ENCODE results near the gene EZR. TPM values are rescaled to one million over a fixed set of nuclear protein-coding genes. Genes with fewer than 3 reads are reported as not detected.
A peak's percentile ranks its signal among the peaks of the same experiment; 100 is the strongest.

EZR gene
- total and polyA plus RNA-seq, 9 of the 15 experiments (the other 6 are each of a cell fraction or from before 2014, with no cell fraction given): 36.5 to 162 (median 104) TPM

DNA sequence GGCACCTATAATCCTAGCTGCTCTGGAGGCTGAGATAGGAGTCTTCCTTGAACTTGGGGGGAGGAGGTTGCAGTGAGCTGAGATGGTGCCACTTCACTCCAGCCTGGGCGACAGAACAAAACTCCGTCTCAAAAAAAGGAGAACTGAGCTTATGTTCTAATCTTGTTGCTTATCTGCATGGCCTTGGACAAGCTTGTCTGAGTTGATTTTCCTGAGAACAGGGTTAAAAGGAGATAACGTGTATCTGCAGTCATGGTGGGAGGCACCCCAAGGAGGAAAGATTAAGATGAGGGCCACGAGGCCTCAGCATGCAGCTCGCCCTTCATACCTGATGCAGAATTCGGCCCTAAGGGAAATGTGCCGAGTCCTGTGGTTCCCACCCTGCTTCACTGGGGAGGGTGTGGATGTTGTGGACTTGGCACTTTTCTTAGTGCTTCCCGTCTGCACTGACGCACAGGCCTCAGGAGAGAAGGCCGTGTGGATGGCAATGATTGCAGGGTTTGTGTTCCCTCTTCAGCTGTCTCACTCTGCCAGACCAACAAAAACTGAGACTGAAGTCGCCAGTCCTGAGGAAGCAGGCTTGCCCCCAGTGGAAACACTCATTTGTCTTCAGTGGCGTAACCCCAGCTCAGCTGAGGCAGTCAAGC, 56.3 kb downstream of the EZR start (continued):
- TF ChIP-seq, protein P1, sequence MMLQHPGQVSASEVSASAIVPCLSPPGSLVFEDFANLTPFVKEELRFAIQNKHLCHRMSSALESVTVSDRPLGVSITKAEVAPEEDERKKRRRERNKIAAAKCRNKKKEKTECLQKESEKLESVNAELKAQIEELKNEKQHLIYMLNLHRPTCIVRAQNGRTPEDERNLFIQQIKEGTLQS (IDR thresholded peaks at IDR 0.05): no peak; the same call in 1 of the 2 replicates
- TF ChIP-seq, protein P1 (CRISPR knock-in tag; conservative IDR thresholded peaks at IDR 0.05): no peak; the same call in 1 of the 2 replicates
- peak; percentile 88 for TF ChIP-seq PHB2 (IDR thresholded peaks at IDR 0.05; ENCODE audit: low read depth)
- TF ChIP-seq MLX (CRISPR knock-in tag; conservative IDR thresholded peaks at IDR 0.05): 0 out of 4 replicates have a peak, but pooled peaks have one; percentile 51 to 76
- peak; percentile 83; the same call in 1 of the 2 replicates for TF ChIP-seq ZNF197 (CRISPR knock-in tag; IDR thresholded peaks at IDR 0.05; ENCODE audit: low read depth)
- no peak for TF ChIP-seq MED1 (CRISPR knock-in tag; IDR thresholded peaks at IDR 0.05; ENCODE audit: borderline replicate concordance)
- no peak for TF ChIP-seq ZNF133 (CRISPR knock-in tag; IDR thresholded peaks at IDR 0.05)
- TF ChIP-seq SRSF9 (IDR thresholded peaks at IDR 0.05; ENCODE audit: borderline replicate concordance, low read depth, low read length): no peak
- TF ChIP-seq DPF2 (IDR thresholded peaks at IDR 0.05): peak; percentile 95
- TF ChIP-seq TFAM (CRISPR knock-in tag; conservative IDR thresholded peaks at IDR 0.05): no peak
- no peak for TF ChIP-seq ZNF280A (IDR thresholded peaks at IDR 0.05; ENCODE audit: low read depth, partially characterized antibody)
- 0 out of 2 replicates have a peak, but pooled peaks have one; percentile 18 for TF ChIP-seq HDGF (IDR thresholded peaks at IDR 0.05)
- no peak for TF ChIP-seq KDM5B (IDR thresholded peaks at IDR 0.05; ENCODE audit: insufficient replicate concordance, low read depth, low read length)
- peak; percentile 89 for TF ChIP-seq CC2D1A (IDR thresholded peaks at IDR 0.05)
- no peak for TF ChIP-seq POLR2A (conservative IDR thresholded peaks at IDR 0.05)
- no peak for TF ChIP-seq ZNF282 (CRISPR knock-in tag; IDR thresholded peaks at IDR 0.05)
- peak; percentile 83 to 99; a peak in 3 of 4 replicates for TF ChIP-seq RCOR1 (IDR thresholded peaks at IDR 0.05; ENCODE audit: borderline replicate concordance in 1 of 2, low read depth in 2 of 2, low read length in 2 of 2)
- no peak; the same call in none of the 2 replicates for TF ChIP-seq ESRRA (IDR thresholded peaks at IDR 0.05; ENCODE audit: borderline replicate concordance, low read depth)
- TF ChIP-seq PURB (CRISPR knock-in tag; IDR thresholded peaks at IDR 0.05; ENCODE audit: low read depth): no peak
- no peak for TF ChIP-seq POLR2B (IDR thresholded peaks at IDR 0.05; ENCODE audit: low read depth, partially characterized antibody)
- TF ChIP-seq ZNF184 (CRISPR knock-in tag; IDR thresholded peaks at IDR 0.05): no peak
- TF ChIP-seq, protein P2, sequence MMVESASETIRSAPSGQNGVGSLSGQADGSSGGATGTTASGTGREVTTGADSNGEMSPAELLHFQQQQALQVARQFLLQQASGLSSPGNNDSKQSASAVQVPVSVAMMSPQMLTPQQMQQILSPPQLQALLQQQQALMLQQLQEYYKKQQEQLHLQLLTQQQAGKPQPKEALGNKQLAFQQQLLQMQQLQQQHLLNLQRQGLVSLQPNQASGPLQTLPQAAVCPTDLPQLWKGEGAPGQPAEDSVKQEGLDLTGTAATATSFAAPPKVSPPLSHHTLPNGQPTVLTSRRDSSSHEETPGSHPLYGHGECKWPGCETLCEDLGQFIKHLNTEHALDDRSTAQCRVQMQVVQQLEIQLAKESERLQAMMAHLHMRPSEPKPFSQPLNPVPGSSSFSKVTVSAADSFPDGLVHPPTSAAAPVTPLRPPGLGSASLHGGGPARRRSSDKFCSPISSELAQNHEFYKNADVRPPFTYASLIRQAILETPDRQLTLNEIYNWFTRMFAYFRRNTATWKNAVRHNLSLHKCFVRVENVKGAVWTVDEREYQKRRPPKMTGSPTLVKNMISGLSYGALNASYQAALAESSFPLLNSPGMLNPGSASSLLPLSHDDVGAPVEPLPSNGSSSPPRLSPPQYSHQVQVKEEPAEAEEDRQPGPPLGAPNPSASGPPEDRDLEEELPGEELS (CRISPR knock-in tag; IDR thresholded peaks at IDR 0.05; ENCODE audit: borderline replicate concordance): no peak
- no peak for TF ChIP-seq ZNF41 (CRISPR knock-in tag; conservative IDR thresholded peaks at IDR 0.05)
- no peak for TF ChIP-seq ZNF232 (CRISPR knock-in tag; IDR thresholded peaks at IDR 0.05)
- TF ChIP-seq HMG20B (CRISPR knock-in tag; IDR thresholded peaks at IDR 0.05): no peak
